H1 (cell line): ENCODE results near the gene OTUB1. TPM values are rescaled to one million over a fixed set of nuclear protein-coding genes. Genes with fewer than 3 reads are reported as not detected.

ENCODE experiments used
- CTCF ChIA-PET: fragments of 300-600 bp; sonication (Branson Sonifier 250); formaldehyde crosslinking; loops from one replicate; lab custom pipeline; 2021; ENCODE audit not compliant: partially characterized antibody; lab: Charles Lee
- POLR2A ChIA-PET: fragments of 300-600 bp; sonication (Branson Sonifier 250); formaldehyde crosslinking; loops from one replicate; lab custom pipeline; 2021; ENCODE audit warnings: inconsistent platforms; ENCODE audit not compliant: partially characterized antibody; lab: Charles Lee
- DNase-seq, 2 experiments: peaks; one replicate each; pipeline versions ENCODE4 v3.0.0 to v3.0.0-alpha.2; 2010 to 2022; ENCODE audit warnings: low spot score in 2 of 2, low read depth in 1 of 2, mixed read lengths in 1 of 2
- FAIRE-seq: peaks from 2 replicates; lab custom pipeline; 2011; peaks lifted over from hg19 to GRCh38; lab: Jason Lieb, UNC
- H2AFZ ChIP-seq: 2 replicates; pipeline ENCODE4 v1.8.1; 2012; ENCODE audit warnings: low read length, inconsistent platforms
- H2AK5ac ChIP-seq: 2 replicates; pipeline ENCODE4 v1.6.1; 2013; ENCODE audit warnings: low read depth, low read length
- H2BK120ac ChIP-seq: replicated peaks from 2 replicates; pipeline ENCODE3; 2013; ENCODE audit warnings: low read depth, low read length, inconsistent platforms
- H2BK12ac ChIP-seq: 2 replicates; pipeline ENCODE4 v1.6.1; 2013; ENCODE audit warnings: low read depth, low read length
- H2BK15ac ChIP-seq: 2 replicates; pipeline ENCODE4 v1.6.1; 2013; ENCODE audit warnings: low read length
- H2BK20ac ChIP-seq: 2 replicates; pipeline ENCODE4 v1.6.1; 2013; ENCODE audit warnings: low read length
- H2BK5ac ChIP-seq: 2 replicates; pipeline ENCODE4 v1.6.1; 2013; ENCODE audit warnings: low read depth, low read length
- H3K14ac ChIP-seq: 2 replicates; pipeline ENCODE4 v1.6.1; 2013; ENCODE audit warnings: inconsistent platforms; ENCODE audit not compliant: insufficient read length
- H3K18ac ChIP-seq: 2 replicates; pipeline ENCODE4 v1.6.1; 2013; ENCODE audit warnings: low read length; ENCODE audit errors: extremely low read depth
- H3K23ac ChIP-seq: 2 replicates; pipeline ENCODE4 v1.6.1; 2013; ENCODE audit warnings: inconsistent platforms; ENCODE audit not compliant: insufficient read length
- H3K23me2 ChIP-seq: 2 replicates; pipeline ENCODE4 v1.6.1; 2013; ENCODE audit warnings: low read depth, low read length
- H3K27ac ChIP-seq: 2 replicates; pipeline ENCODE4 v1.6.1; 2011; ENCODE audit warnings: low read depth, low read length, inconsistent platforms
- H3K27me3 ChIP-seq, 4 experiments: replicated peaks in 1 of 4; 1 replicate in 1 of 4; 2 replicates in 3 of 4; pipeline versions ENCODE4 v1.6.1 to v1.8.1; 2011 to 2013; ENCODE audit warnings: low read length in 3 of 4, mild to moderate bottlenecking in 3 of 4, inconsistent platforms in 2 of 4, mixed read lengths in 2 of 4, moderate library complexity in 1 of 4; ENCODE audit not compliant: control insufficient read depth in 3 of 4, insufficient read depth in 3 of 4; ENCODE audit errors: extremely low read depth in 1 of 4
- H3K36me3 ChIP-seq, 4 experiments: 2 replicates each; pipeline versions ENCODE4 v1.6.1 to v1.8.1; 2011 to 2013; ENCODE audit warnings: mild to moderate bottlenecking in 4 of 4, low read length in 3 of 4, moderate library complexity in 2 of 4, control low read depth in 1 of 4, inconsistent platforms in 1 of 4; ENCODE audit not compliant: insufficient read depth in 4 of 4, control insufficient read depth in 2 of 4
- H3K4ac ChIP-seq: replicated peaks from 2 replicates; pipeline ENCODE3; 2013; ENCODE audit warnings: low read length, low read depth, mixed read lengths, inconsistent platforms; ENCODE audit not compliant: insufficient read length
- H3K4me1 ChIP-seq, 4 experiments: replicated peaks in 1 of 4; 1 replicate in 1 of 4; 2 replicates in 3 of 4; pipeline versions ENCODE4 v1.6.1 to v1.8.1; 2011 to 2013; ENCODE audit warnings: low read length in 3 of 4, inconsistent platforms in 2 of 4, mixed read lengths in 1 of 4; ENCODE audit not compliant: insufficient read depth in 4 of 4, control insufficient read depth in 3 of 4
- H3K4me2 ChIP-seq, 2 experiments: 2 replicates each; pipeline versions ENCODE4 v1.6.1 to v1.8.1; 2011 to 2013; ENCODE audit warnings: low read depth in 2 of 2, low read length in 2 of 2, control low read depth in 1 of 2, inconsistent platforms in 1 of 2, mild to moderate bottlenecking in 1 of 2; ENCODE audit not compliant: insufficient read depth in 1 of 2
- H3K4me3 ChIP-seq, 4 experiments: fragments of 200-600, 300-600 bp in 1 of 4; sonication (generic), shearing (Covaris generic), sonication (Bioruptor Twin) in 1 of 4; 2 replicates each; pipeline versions ENCODE4 v1.5.1 to v1.8.1; 2011 to 2016; ENCODE audit warnings: low read length in 4 of 4, low read depth in 3 of 4, control low read depth in 2 of 4, inconsistent platforms in 2 of 4, mild to moderate bottlenecking in 2 of 4, mixed read lengths in 1 of 4, moderate library complexity in 1 of 4; ENCODE audit not compliant: insufficient read depth in 2 of 4; ENCODE audit errors: extremely low read depth in 1 of 4
- H3K56ac ChIP-seq: replicated peaks from 2 replicates; pipeline ENCODE3; 2013; ENCODE audit warnings: low read depth, mild to moderate bottlenecking, mixed read lengths, low read length, inconsistent platforms; ENCODE audit not compliant: insufficient read length
- H3K79me1 ChIP-seq: 2 replicates; pipeline ENCODE4 v1.6.1; 2013; ENCODE audit warnings: low read depth, low read length, control low read depth
- H3K79me2 ChIP-seq, 2 experiments: 2 replicates each; pipeline versions ENCODE4 v1.6.1 to v1.8.1; 2012 to 2013; ENCODE audit warnings: low read length in 2 of 2, mild to moderate bottlenecking in 2 of 2, inconsistent platforms in 1 of 2; ENCODE audit not compliant: insufficient read depth in 2 of 2, control insufficient read depth in 1 of 2
- H3K9ac ChIP-seq, 4 experiments: replicated peaks in 1 of 4; 1 replicate in 1 of 4; 2 replicates in 3 of 4; pipeline versions ENCODE4 v1.6.1 to v1.8.1; 2011 to 2013; ENCODE audit warnings: low read depth in 3 of 4, low read length in 3 of 4, control low read depth in 2 of 4, mild to moderate bottlenecking in 2 of 4, moderate library complexity in 2 of 4, inconsistent platforms in 1 of 4; ENCODE audit errors: extremely low read depth in 1 of 4
- H3K9me3 ChIP-seq, 2 experiments: 2 replicates each; pipeline versions ENCODE4 v1.6.1 to v1.8.1; 2012 to 2013; ENCODE audit warnings: mild to moderate bottlenecking in 2 of 2, moderate library complexity in 2 of 2, control low read depth in 1 of 2, inconsistent platforms in 1 of 2, low read depth in 1 of 2, low read length in 1 of 2, mixed read lengths in 1 of 2; ENCODE audit not compliant: insufficient read depth in 2 of 2
- H4K20me1 ChIP-seq, 2 experiments: replicated peaks in 1 of 2; 2 replicates each; pipeline versions ENCODE3 to v1.8.1; 2011 to 2013; ENCODE audit warnings: inconsistent platforms in 2 of 2, low read length in 2 of 2, mild to moderate bottlenecking in 1 of 2; ENCODE audit not compliant: insufficient read depth in 2 of 2, control insufficient read depth in 1 of 2
- H4K5ac ChIP-seq: 2 replicates; pipeline ENCODE4 v1.6.1; 2013; ENCODE audit warnings: low read length, low read depth, mixed read lengths, inconsistent platforms; ENCODE audit not compliant: insufficient read length
- H4K8ac ChIP-seq: 2 replicates; pipeline ENCODE4 v1.8.0; 2013; ENCODE audit warnings: mild to moderate bottlenecking, moderate library complexity, low read length, inconsistent platforms; ENCODE audit not compliant: insufficient read depth; ENCODE audit errors: extremely low read depth
- H4K91ac ChIP-seq: replicated peaks from 2 replicates; pipeline ENCODE3; 2013; ENCODE audit warnings: low read length, mixed read lengths, inconsistent platforms; ENCODE audit not compliant: insufficient read length
- BACH1 ChIP-seq: IDR thresholded peaks from 2 replicates; pipeline ENCODE4 v1.6.1; 2012; ENCODE audit warnings: low read length, improper control_type of control experiment
- CTBP2 ChIP-seq: IDR thresholded peaks from 2 replicates; pipeline ENCODE4 v1.7.0; 2011; ENCODE audit warnings: borderline replicate concordance, mild to moderate bottlenecking, moderate library complexity, mixed read lengths, low read length; ENCODE audit not compliant: insufficient read depth, insufficient read length
- MAFK ChIP-seq: IDR thresholded peaks from 2 replicates; pipeline ENCODE4 v1.6.1; 2012; ENCODE audit warnings: low read depth, mild to moderate bottlenecking, improper control_type of control experiment, low read length
- SIN3A ChIP-seq, 2 experiments: IDR thresholded peaks in 1 of 2; conservative IDR thresholded peaks in 1 of 2; 2 replicates each; pipeline ENCODE4 v1.6.1; 2011 to 2012; ENCODE audit warnings: low read length in 2 of 2, improper control_type of control experiment in 1 of 2, low read depth in 1 of 2, mild to moderate bottlenecking in 1 of 2
- TBP ChIP-seq: IDR thresholded peaks from 2 replicates; pipeline ENCODE4 v1.6.1; 2011; ENCODE audit warnings: low read depth, low read length, improper control_type of control experiment
- USF2 ChIP-seq: IDR thresholded peaks from 2 replicates; pipeline ENCODE4 v1.6.1; 2011; ENCODE audit warnings: low read length, improper control_type of control experiment
- YY1 ChIP-seq: IDR thresholded peaks from 2 replicates; pipeline ENCODE4 v1.6.1; 2011; ENCODE audit warnings: low read depth, mild to moderate bottlenecking, low read length
- WGBS, 2 experiments: shearing (Covaris generic) in 1 of 2; methylation state at CpG; one replicate each; pipeline versions ENCODE4 v1.1.6 to v1.1.7; 2013 to 2015; ENCODE audit warnings: low lambda C conversion rate in 2 of 2, mixed read lengths in 2 of 2, inconsistent platforms in 1 of 2, low coverage in 1 of 2, missing lambda C conversion rate in 1 of 2; ENCODE audit not compliant: insufficient replicate concordance in 2 of 2, insufficient coverage in 1 of 2, insufficient read length in 1 of 2; ENCODE audit errors: extremely low coverage in 1 of 2, missing lambda C conversion rate in 1 of 2; 5-methylcytosine and 5-hydroxymethylcytosine counted together
- polyA plus RNA-seq, 7 experiments: library from polyadenylated mRNA; depleted of rRNA in 3 of 7; stranded (reverse) in 5 of 7; unstranded in 2 of 7; fragments of >200 nt in 5 of 7; fragments of 200-250 nt in 2 of 7; gene quantifications; 1 replicate in 5 of 7; 2 replicates in 1 of 7; 4 replicates in 1 of 7; pipeline versions ENCODE4 v1.2.1 to v1.2.3, GENCODE V29; 2011 to 2013; ENCODE audit warnings: missing spikeins in 2 of 7, mixed read lengths in 2 of 7
- total RNA-seq: library from RNA; stranded (reverse); fragmentation: NEBNext Ultra II Directional; extraction: Animal tissue kit (Norgen Biotek cat#: 25700); gene quantifications from 2 replicates; pipeline ENCODE4 v1.2.1, GENCODE V29; 2021

The OTUB1 gene
- total and polyA plus RNA-seq, 2 of the 8 experiments (the other 6 are each of a cell fraction or from before 2014, with no cell fraction given) = 110 to 274 TPM

- H3K4me3 ChIP-seq = no peak overlapping the region
- peak overlapping the region; percentile 57 for H4K8ac ChIP-seq
- no peak overlapping the region for H3K14ac ChIP-seq
- H2BK20ac ChIP-seq = no peak overlapping the region
- H3K4me1 ChIP-seq = peaks cover 2 to 23% (median 9%) of the 10 kb centered on the region in 4 experiments; a peak in 6 of 7 replicates
- H3K18ac ChIP-seq = no peak overlapping the region
- H2BK120ac ChIP-seq = no peak overlapping the region
- no peak overlapping the region for H4K5ac ChIP-seq
- H2AFZ ChIP-seq = no peak overlapping the region
- ChIA-PET POLR2A (interaction anchor here (2.0 to 3.0 kb wide), 2 partner anchors 9 to 12 kb away, joined by 7 to 17 read pairs; partner anchors contain the start of gene OTUB1), CTCF (interaction anchor here (0.8 to 2.8 kb wide), 2 partner anchors 37 to 151 kb away, joined by 4 to 7 read pairs; no protein-coding TSS in a partner anchor)
- no peak overlapping the region for H4K91ac ChIP-seq
- H2AK5ac ChIP-seq = no peak overlapping the region
- no peak overlapping the region for H2BK5ac ChIP-seq
- no peak for FAIRE-seq
- H3K23ac ChIP-seq = no peak overlapping the region
- H3K9ac ChIP-seq = no peak overlapping the region
- no peak for TF ChIP-seq TBP
- no peak for TF ChIP-seq YY1
- TF ChIP-seq BACH1 = no peak
- no peak for TF ChIP-seq USF2
- no peak for TF ChIP-seq MAFK
- no peak for TF ChIP-seq SIN3A (conservative IDR thresholded peaks at IDR 0.05 in 1 of 2, IDR thresholded peaks at IDR 0.05 in 1 of 2; ENCODE audit: low read depth in 1 of 2, low read length in 2 of 2)
- no peak for TF ChIP-seq CTBP2
- H3K9me3 ChIP-seq = no peaks in the 10 kb centered on the region
- H3K4ac ChIP-seq = no peak overlapping the region
- H3K79me2 ChIP-seq = peaks cover 0 to 3% of the 10 kb centered on the region in 2 experiments; a peak in 1 of 4 replicates
- no peak overlapping the region for H3K56ac ChIP-seq
- no peak overlapping the region for H3K27ac ChIP-seq
- no peak overlapping the region for H2BK12ac ChIP-seq
- peaks cover 18% of the 10 kb centered on the region; the same call in 1 of the 2 replicates for H3K23me2 ChIP-seq
- peaks cover 13% of the 10 kb centered on the region for H3K79me1 ChIP-seq
- no peak overlapping the region for H2BK15ac ChIP-seq
- WGBS, 2 experiments = 87% methylated on average over 18 of the region's 18 CpGs; no CpG with 5 or more reads in 1 of the 2 experiments
- no peak overlapping the region for H3K4me2 ChIP-seq
- peaks cover 9 to 24% (median 16%) of the 10 kb centered on the region in 4 experiments for H3K36me3 ChIP-seq
- H4K20me1 ChIP-seq = peaks cover 6 to 34% of the 10 kb centered on the region in 2 experiments
- DNase-seq = no peak
- H3K27me3 ChIP-seq = peaks cover 2 to 13% (median 8%) of the 10 kb centered on the region in 4 experiments; a peak in 6 of 7 replicates
Measured at GRCh38 chr11:63996512-63996911, 10.3 kb downstream of the OTUB1 start.
